Activated CD4-positive, alpha-beta T cell treated with anti-CD3 and anti-CD28 coated beads, Interleukin-2, amount 50 U/mL, for 24 hours (primary cell): Measurements from ENCODE around the gene RAB3IL1.
"Not testable (repeated sequence)": the region's sequence is repeated elsewhere in the genome, so short reads cannot be mapped to it uniquely, and the experiment has no call there.

Experiments used
- DNase-seq, 2 donors: peaks; one replicate each; pipeline ENCODE4 v3.0.0-alpha.2; 2020; ENCODE audit warnings: low read depth in 1 of 2, low spot score in 1 of 2

RAB3IL1 gene

GRCh38 chr11:61917334-61918109, at the start of gene RAB3IL1:
Gene RAB3IL1 (minus strand): TSS chr11:61917566. CDS start chr11:61917367, 199 bp downstream.
- DNase-seq, result no peak

DNA sequence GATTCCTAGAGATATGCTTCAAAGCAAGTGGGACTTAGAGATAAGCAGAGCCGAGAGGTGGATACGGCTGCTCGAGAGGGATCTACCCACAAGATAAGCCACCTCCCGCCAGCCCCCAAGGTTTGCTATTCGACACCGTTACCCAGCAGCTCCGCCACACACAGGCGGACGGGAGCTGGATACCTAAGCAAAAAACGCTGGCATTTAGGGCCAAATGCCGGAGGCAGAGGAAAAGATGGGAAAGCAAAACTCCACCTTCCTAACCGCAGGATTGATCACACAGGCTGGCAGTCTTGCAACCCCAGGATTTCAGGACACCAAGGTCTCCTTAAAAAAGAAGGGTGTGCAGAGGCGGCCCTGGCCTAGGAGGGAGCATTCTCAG, 49.4 kb upstream of the RAB3IL1 start:
- DNase-seq, result no peak

- not testable (repeated sequence) for DNase-seq
Measured at GRCh38 chr11:61964666-61965271, 47.4 kb upstream of the RAB3IL1 start.

GRCh38 chr11:61964058-61964665, 46.8 kb upstream of the RAB3IL1 start:
- no peak for DNase-seq

- no peak for DNase-seq
Measured at GRCh38 chr11:61963282-61964057, 46.1 kb upstream of the RAB3IL1 start.

DNA sequence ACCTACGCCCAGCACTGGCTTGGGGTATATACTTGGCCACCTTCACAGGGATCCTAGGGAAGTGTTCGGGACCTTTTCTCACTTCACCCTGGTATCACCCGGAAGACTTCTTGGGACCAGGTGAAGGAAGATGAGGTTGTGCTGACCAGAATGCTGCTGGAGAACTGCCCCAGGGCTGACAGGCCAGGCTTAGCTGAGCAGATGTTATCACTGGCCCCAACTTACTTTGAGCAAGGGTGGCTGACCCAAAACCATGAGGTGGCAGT, 45.6 kb upstream of the RAB3IL1 start:
- no peak for DNase-seq

- DNase-seq, result no peak
Measured at GRCh38 chr11:61962213-61963015, 45.0 kb upstream of the RAB3IL1 start.

- DNase-seq, result no peak
Measured at GRCh38 chr11:61961570-61962212, 44.3 kb upstream of the RAB3IL1 start.

GRCh38 chr11:61960532-61960931, 43.2 kb upstream of the RAB3IL1 start:
- no peak for DNase-seq

DNA sequence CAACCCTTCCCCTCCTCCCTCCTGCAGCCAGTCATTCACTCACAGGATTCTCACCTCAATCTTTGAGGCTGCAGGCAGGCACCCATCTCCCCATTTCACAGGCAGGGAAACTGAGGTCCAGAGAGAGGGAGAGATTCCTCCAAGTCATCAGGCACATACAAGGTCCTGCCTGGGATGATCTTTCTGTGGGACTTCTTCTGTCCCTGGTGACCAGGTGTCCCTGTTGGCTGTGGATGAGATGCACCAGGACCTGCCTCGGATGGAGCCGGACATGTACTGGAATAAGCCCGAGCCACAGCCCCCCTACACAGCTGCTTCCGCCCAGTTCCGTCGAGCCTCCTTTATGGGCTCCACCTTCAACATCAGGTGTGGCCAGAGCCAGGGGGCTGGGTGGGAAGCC, 42.3 kb upstream of the RAB3IL1 start:
- DNase-seq, result no peak

DNA sequence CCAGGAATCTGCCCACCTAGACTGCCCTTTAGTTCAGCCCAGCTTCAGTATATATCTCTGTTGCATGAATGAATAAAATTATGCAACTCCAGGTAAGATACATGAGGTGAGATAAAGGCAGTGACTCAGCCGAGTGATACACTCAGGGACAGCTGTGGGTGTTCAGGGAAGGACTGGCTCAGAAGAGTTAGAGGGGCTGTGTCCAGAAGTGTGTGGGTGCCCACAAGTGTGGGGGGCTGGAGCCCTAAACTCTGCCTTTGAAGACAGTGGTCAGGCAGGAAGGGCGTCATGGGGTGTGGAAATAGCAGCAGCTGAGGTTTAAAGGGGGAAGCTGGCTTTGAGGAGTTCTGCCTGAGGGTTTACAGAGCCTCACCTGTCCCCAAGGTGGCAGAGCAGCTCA, 41.7 kb upstream of the RAB3IL1 start:
- no peak for DNase-seq

DNA sequence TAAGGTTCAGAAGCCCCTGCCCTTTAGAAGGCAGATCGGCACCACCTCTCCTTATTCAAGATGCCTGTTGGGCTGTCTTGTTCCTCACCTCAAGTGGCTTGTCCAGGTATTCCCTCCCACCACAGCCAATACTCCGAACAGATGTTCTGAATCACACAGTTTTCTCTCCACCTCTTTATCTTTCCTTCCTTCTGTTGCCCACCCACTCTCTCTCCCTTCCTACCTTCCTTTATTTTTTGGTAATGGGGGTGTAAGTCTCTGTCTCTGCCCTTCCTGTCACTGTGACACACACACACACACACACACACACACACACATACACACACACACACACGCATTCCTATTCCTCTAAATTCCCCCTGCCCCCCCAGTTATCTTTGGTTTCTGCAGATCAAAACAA, 41.2 kb upstream of the RAB3IL1 start:
- no peak for DNase-seq

- no peak for DNase-seq
Measured at GRCh38 chr11:61957021-61957770, 39.8 kb upstream of the RAB3IL1 start.

- DNase-seq, result no peak
Measured at GRCh38 chr11:61956191-61957020, 39.0 kb upstream of the RAB3IL1 start.

DNA sequence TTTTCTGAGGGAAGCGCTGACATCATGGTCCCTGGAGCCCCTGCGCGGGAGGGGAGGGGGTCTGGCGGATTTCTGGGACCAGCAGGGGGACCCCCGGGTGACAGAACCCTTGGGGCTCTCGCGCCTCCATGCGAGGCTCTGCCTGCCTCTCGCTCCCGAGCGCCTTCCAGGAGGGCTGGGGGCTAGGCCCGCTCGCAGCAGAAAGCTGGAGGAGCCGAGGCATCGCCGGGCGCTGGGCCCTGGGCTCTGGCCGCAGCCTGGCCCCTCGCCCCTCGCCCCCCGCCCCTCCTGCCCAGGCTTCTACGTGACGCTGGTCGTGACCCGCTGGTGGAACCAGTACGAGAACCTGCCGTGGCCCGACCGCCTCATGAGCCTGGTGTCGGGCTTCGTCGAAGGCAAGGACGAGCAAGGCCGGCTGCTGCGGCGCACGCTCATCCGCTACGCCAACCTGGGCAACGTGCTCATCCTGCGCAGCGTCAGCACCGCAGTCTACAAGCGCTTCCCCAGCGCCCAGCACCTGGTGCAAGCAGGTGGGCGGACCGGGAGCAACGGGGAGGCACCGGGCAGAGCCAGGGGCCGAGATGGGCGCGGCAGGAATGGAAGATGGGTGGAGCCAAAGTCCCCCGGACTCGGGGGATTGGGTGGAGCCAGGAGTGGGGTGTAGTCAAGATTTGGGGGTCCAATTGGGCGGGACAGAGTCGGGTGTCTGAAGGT, 38.2 kb upstream of the RAB3IL1 start:
- no peak for DNase-seq

DNA sequence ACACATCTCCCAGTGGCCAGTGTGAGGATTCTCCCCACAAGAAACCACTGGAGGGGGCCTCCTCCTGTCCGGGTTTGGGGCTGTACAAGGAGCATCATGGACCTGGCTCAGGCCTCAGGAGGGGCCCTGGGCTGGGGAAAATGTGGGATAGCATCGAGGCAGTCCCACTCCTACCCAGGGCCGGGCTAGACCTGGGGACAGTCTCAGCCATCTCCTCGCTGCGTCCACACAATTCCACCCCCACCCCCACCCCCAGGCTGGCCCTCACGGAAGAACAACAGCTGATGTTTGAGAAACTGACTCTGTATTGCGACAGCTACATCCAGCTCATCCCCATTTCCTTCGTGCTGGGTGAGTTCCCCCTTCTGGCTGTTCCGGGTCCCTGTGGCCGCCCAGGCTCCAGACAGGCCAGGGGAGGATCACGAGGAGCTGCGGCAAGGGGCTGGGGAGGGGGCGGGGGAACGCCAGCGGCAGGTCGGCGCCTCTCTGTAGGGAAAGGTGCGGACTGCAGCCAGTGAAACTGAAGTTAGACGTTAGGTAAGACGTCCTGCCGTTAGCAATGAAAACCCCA, 37.6 kb upstream of the RAB3IL1 start:
- no peak for DNase-seq

DNA sequence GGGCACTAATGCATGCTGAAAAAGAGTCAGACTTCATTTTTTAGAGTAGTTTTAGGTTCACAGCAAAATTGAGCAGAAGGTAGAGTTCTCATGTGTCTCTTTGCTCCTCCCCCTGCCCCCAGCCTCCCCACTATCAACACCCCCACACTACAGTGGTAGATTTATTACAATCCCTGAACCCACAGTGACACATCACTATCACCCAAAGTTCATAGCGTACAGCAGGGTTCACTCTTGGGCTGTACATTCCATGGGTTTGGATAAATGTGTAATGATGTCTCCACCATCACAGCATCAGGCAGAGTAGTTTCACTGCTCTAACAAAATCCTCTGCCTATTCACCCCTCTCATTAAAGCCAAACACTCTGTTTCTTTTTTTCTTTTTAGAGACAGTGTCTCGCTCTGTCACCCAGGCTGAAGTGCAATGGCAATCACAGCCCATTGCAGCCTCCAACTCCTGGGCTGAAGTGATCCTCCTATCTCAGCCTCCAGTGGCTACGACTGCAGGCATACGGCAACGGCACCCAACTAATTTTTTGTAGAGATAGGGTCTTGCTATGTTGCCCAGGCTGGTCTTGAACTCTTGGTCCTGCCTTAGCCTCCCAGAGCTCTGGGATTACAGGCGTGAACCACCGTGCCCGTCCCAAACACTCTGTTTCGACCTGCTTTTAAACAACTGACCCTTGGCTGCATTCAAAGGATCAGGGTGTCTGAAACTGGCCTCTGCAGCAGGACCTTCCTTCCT, 36.9 kb upstream of the RAB3IL1 start:
- DNase-seq, result no peak
